GM12878 (cell line): ENCODE measurements around the gene BRCA2. TPM values are rescaled to one million over a fixed set of nuclear protein-coding genes. Genes with fewer than 3 reads are reported as not detected.

Experiments used
- ATAC-seq: fragments of 200-7000 bp; cut with Tn5 transposase; 3 replicates; pipeline ENCODE4 v1.9.1; 2020; ENCODE audit warnings: mild to moderate bottlenecking, moderate library complexity
- BruUV-seq: library from RNA; stranded (reverse); fragments of 400-500 nt; replicated peaks from 2 replicates; lab custom pipeline; 2021; lab: Mats Ljungman, UMichigan
- CTCF ChIA-PET: fragments of 300-600 bp; sonication (Branson Sonifier 250); formaldehyde crosslinking; extraction: SDS; loops from one replicate; lab custom pipeline; 2021; ENCODE audit warnings: inconsistent platforms; lab: Yijun Ruan, JAX
- POLR2A ChIA-PET: fragments of 350-600 bp; formaldehyde crosslinking; extraction: SDS; loops from one replicate; lab custom pipeline; 2021; ENCODE audit warnings: inconsistent platforms; lab: Charles Lee
- RAD21 ChIA-PET: fragments of 300-600 bp; sonication (Branson Sonifier 250); formaldehyde crosslinking; loops from one replicate; lab custom pipeline; 2023; ENCODE audit warnings: antibody characterized with exemption; ENCODE audit not compliant: unreplicated experiment; lab: Charles Lee
- SMC1A ChIA-PET: fragments of 300-600 bp; sonication (Branson Sonifier 250); formaldehyde crosslinking; loops from one replicate; lab custom pipeline; 2023; ENCODE audit not compliant: unreplicated experiment, uncharacterized antibody; lab: Charles Lee
- DNase-seq: peaks from one replicate; pipeline ENCODE4 v3.0.0-alpha.2; 2011; ENCODE audit warnings: low read depth, low spot score
- FAIRE-seq: peaks from 3 replicates; lab custom pipeline; 2011; peaks lifted over from hg19 to GRCh38; lab: Jason Lieb, UNC
- H2AFZ ChIP-seq: 2 replicates; pipeline ENCODE4 v1.6.0; 2011; ENCODE audit warnings: low read depth, low read length, control low read depth; ENCODE audit not compliant: control insufficient read depth
- H3K27ac ChIP-seq: 2 replicates; pipeline ENCODE4 v1.5.1; 2011; ENCODE audit warnings: control low read depth; ENCODE audit not compliant: control insufficient read depth, insufficient read depth
- H3K27me3 ChIP-seq, 2 experiments: replicated peaks in 1 of 2; 2 replicates each; pipeline versions ENCODE4 v1.6.0 to v1.6.1; 2011; ENCODE audit warnings: low read length in 1 of 2; ENCODE audit not compliant: control insufficient read depth in 2 of 2, insufficient read depth in 2 of 2
- H3K36me3 ChIP-seq, 2 experiments: 2 replicates each; pipeline ENCODE4 v1.5.1; 2011; ENCODE audit warnings: low read length in 1 of 2; ENCODE audit not compliant: control insufficient read depth in 2 of 2, insufficient read depth in 2 of 2
- H3K4me1 ChIP-seq: 2 replicates; pipeline ENCODE4 v1.6.1; 2011; ENCODE audit warnings: mild to moderate bottlenecking, low read length, moderate library complexity, mixed read lengths; ENCODE audit not compliant: control insufficient read depth, insufficient read depth
- H3K4me2 ChIP-seq: 2 replicates; pipeline ENCODE4 v1.6.0; 2011; ENCODE audit warnings: control low read depth; ENCODE audit not compliant: control insufficient read depth, insufficient read depth
- H3K4me3 ChIP-seq: fragments of 200-600 bp; sonication (generic); 2 replicates; pipeline ENCODE4 v1.5.1; 2016
- H3K79me2 ChIP-seq: 2 replicates; pipeline ENCODE4 v1.6.0; 2011; ENCODE audit warnings: low read length; ENCODE audit not compliant: control insufficient read depth, insufficient read depth
- H3K9ac ChIP-seq: 2 replicates; pipeline ENCODE4 v1.8.0; 2011; ENCODE audit warnings: low read length, control low read depth, mixed read lengths; ENCODE audit not compliant: control insufficient read depth, insufficient read depth
- H3K9me3 ChIP-seq: replicated peaks from 3 replicates; pipeline ENCODE4 v1.5.1; 2011; ENCODE audit warnings: mild to moderate bottlenecking, low read length; ENCODE audit not compliant: control insufficient read depth, insufficient read depth
- H4K20me1 ChIP-seq: 2 replicates; pipeline ENCODE4 v1.6.0; 2011; ENCODE audit not compliant: control insufficient read depth, insufficient read depth
- CEBPB ChIP-seq, 2 experiments: fragments of 150-350 bp in 1 of 2; IDR thresholded peaks; 2 replicates each; pipeline ENCODE4 v1.6.1; 2012 to 2014; ENCODE audit warnings: low read depth in 2 of 2, low read length in 2 of 2, borderline replicate concordance in 1 of 2, inconsistent platforms in 1 of 2
- EED ChIP-seq: sonication (generic); IDR thresholded peaks from 2 replicates; pipeline ENCODE4 v1.6.1; 2016; ENCODE audit warnings: antibody characterized with exemption, low read depth
- ELK1 ChIP-seq: IDR thresholded peaks from 2 replicates; pipeline ENCODE4 v1.6.1; 2012; ENCODE audit warnings: low read depth, low read length, improper control_type of control experiment
- IKZF1 ChIP-seq: fragments of 450-650 bp; conservative IDR thresholded peaks from 2 replicates; pipeline ENCODE4 v1.6.1; 2017; ENCODE audit warnings: antibody characterized with exemption, mild to moderate bottlenecking
- IKZF2 ChIP-seq, 2 experiments: fragments of 450-650 bp; IDR thresholded peaks; 2 replicates each; pipeline ENCODE4 v1.6.1; 2017; ENCODE audit warnings: mild to moderate bottlenecking in 2 of 2, moderate library complexity in 2 of 2
- IRF4 ChIP-seq: IDR thresholded peaks from 2 replicates; pipeline ENCODE4 v1.6.1; 2011; ENCODE audit warnings: low read depth, low read length
- NKRF ChIP-seq: fragments of 450-650 bp; conservative IDR thresholded peaks from 2 replicates; pipeline ENCODE4 v1.6.1; 2017; ENCODE audit warnings: mild to moderate bottlenecking, moderate library complexity
- PAX5 ChIP-seq: IDR thresholded peaks from 2 replicates; pipeline ENCODE4 v1.6.1; 2011; ENCODE audit warnings: low read depth, low read length, borderline replicate concordance
- POU2F2 ChIP-seq: IDR thresholded peaks from 3 replicates; pipeline ENCODE4 v1.6.1; 2011; ENCODE audit warnings: low read depth, mild to moderate bottlenecking, low read length, borderline replicate concordance
- RAD51 ChIP-seq: fragments of 450-650 bp; IDR thresholded peaks from 2 replicates; pipeline ENCODE4 v1.6.1; 2016; ENCODE audit warnings: moderate library complexity, mild to moderate bottlenecking, inconsistent platforms
- RELA ChIP-seq: fragments of 450-650 bp; IDR thresholded peaks from 2 replicates; pipeline ENCODE4 v1.8.0; 2014; ENCODE audit warnings: borderline replicate concordance; ENCODE audit not compliant: partially characterized antibody
- RELB ChIP-seq: fragments of 450-650 bp; IDR thresholded peaks from 2 replicates; pipeline ENCODE4 v1.6.1; 2017; ENCODE audit warnings: low read depth, mild to moderate bottlenecking, moderate library complexity
- SMC3 ChIP-seq: IDR thresholded peaks from 2 replicates; pipeline ENCODE4 v1.6.1; 2011; ENCODE audit warnings: low read length, improper control_type of control experiment, borderline replicate concordance
- WGBS: methylation state at CpG from one replicate; pipeline ENCODE4 v1.1.6; 2016; ENCODE audit warnings: low lambda C conversion rate; ENCODE audit not compliant: insufficient replicate concordance, insufficient coverage; ENCODE audit errors: missing lambda C conversion rate; 5-methylcytosine and 5-hydroxymethylcytosine counted together
- in situ Hi-C: fragments of 300-500 bp; cut with MboI; formaldehyde crosslinking; loops from 9 replicates; pipeline ENCODE4 v1.14.3; 2018; ENCODE audit warnings: mixed read lengths
- intact Hi-C: fragments of 100-400 bp; cut with micrococcal nuclease; formaldehyde crosslinking; loops from one replicate; pipeline ENCODE4 v1.14.2; 2022; ENCODE audit not compliant: unreplicated experiment
- polyA plus RNA-seq, 11 experiments: library from polyadenylated mRNA; depleted of rRNA in 4 of 11; unstranded in 6 of 11; stranded (reverse) in 5 of 11; fragments of >200 nt; fragmentation: Nextera tagmentation in 4 of 11; fragmentation: Illumina TruSeq in 1 of 11; extraction: Ambion mirVana in 4 of 11; extraction: Trizol in 1 of 11; gene quantifications; 1 replicate in 1 of 11; 2 replicates in 10 of 11; pipeline versions ENCODE4 v1.2.1 to v1.2.3, GENCODE V29; 2011 to 2016; ENCODE audit warnings: inconsistent platforms in 2 of 11, missing spikeins in 2 of 11, low read depth in 1 of 11
- total RNA-seq, 4 experiments: library from RNA; depleted of rRNA in 3 of 4; stranded (reverse); fragments of >200 nt in 3 of 4; fragmentation: Illumina TruSeq in 1 of 4; extraction: Trizol in 1 of 4; gene quantifications; 2 replicates each; pipeline versions ENCODE4 v1.2.1 to v1.2.3, GENCODE V29; 2013 to 2021

Gene BRCA2
- total and polyA plus RNA-seq, 10 of the 15 experiments (the other 5 are each of a cell fraction or from before 2014, with no cell fraction given): 7.6 to 42.2 (median 23.9) TPM

- TF ChIP-seq NKRF: no peak
- TF ChIP-seq CEBPB (IDR thresholded peaks at IDR 0.05; ENCODE audit: borderline replicate concordance in 1 of 2, low read depth in 2 of 2, low read length in 2 of 2): no peak
- no peak for TF ChIP-seq RELA
Measured at GRCh38 chr13:32429433-32429909, 114.2 kb downstream of the BRCA2 start (continued).

- ChIA-PET SMC1A (interaction anchor here (3.0 to 4.0 kb wide), 3 partner anchors 10 to 15 kb away, joined by 10 to 25 read pairs (median 11); no protein-coding TSS in a partner anchor), RAD21 (interaction anchor here (1.1 kb wide), 1 partner anchor 1113 kb away, joined by 3 read pairs; no protein-coding TSS in a partner anchor), POLR2A (interaction anchor here (2.7 kb wide), 1 partner anchor 9 kb away, joined by 16 read pairs; no protein-coding TSS in a partner anchor), CTCF (interaction anchor here (0.7 to 5.5 kb wide), 4 partner anchors 10 to 15 kb away, joined by 3 to 22 read pairs (median 3); no protein-coding TSS in a partner anchor)
- DNase-seq: no peak
- in situ Hi-C loops (loop anchor here (25.0 kb wide), 1 partner anchor 1107 kb away; no protein-coding TSS in a partner anchor), intact Hi-C loops (no loop called here)
- TF ChIP-seq RAD51 (peak; percentile 51; the same call in 1 of the 2 replicates), IKZF2 (IDR thresholded peaks at IDR 0.05) (0 out of 4 replicates have a peak, but pooled peaks of 1 of the 2 experiments have one; percentile 29), ELK1 (no peak), POU2F2 (no peak), IRF4 (no peak), IKZF1 (peak; percentile 24; the same call in 1 of the 2 replicates), SMC3 (no peak), RELB (no peak), EED (no peak), PAX5 (no peak)
- H3K4me2 ChIP-seq: peak overlapping the region; percentile 44; the same call in 1 of the 2 replicates
- BruUV-seq: no TSS peak
- no peak for ATAC-seq
- H3K79me2 ChIP-seq: peaks cover 32% of the 10 kb centered on the region
- H3K9me3 ChIP-seq: no peaks in the 10 kb centered on the region
- H3K27me3 ChIP-seq: no peaks in the 10 kb centered on the region
- 0 out of 4 replicates have a peak, but pooled peaks cover 0 to 2% of the 10 kb centered on the region in 2 experiments for H3K36me3 ChIP-seq
- no peaks in the 10 kb centered on the region for H4K20me1 ChIP-seq
- H3K4me3 ChIP-seq: no peak overlapping the region
- 51% methylated on average over 6 of the region's 6 CpGs for WGBS
- H3K27ac ChIP-seq: peak overlapping the region; percentile 50
- no peak for FAIRE-seq
- no peak overlapping the region for H3K9ac ChIP-seq
- H2AFZ ChIP-seq: peak overlapping the region; percentile 41
- peaks cover 16% of the 10 kb centered on the region for H3K4me1 ChIP-seq
Measured at GRCh38 chr13:32430018-32430747, 114.9 kb downstream of the BRCA2 start.
